KBM-7 (cell line): Measurements from ENCODE around the gene GPR55.

Source experiments
- DNase-seq: peaks from one replicate; pipeline ENCODE4 v3.0.0-alpha.2; 2015
- in situ Hi-C: fragments of 300-500 bp; cut with MboI; formaldehyde crosslinking; loops from 2 replicates; pipeline ENCODE4 v1.14.3; 2020; ENCODE audit warnings: low sequenced_read_pairs, low pct_unique_long_range_greater_than_20kb, mixed read lengths

The GPR55 gene

DNA sequence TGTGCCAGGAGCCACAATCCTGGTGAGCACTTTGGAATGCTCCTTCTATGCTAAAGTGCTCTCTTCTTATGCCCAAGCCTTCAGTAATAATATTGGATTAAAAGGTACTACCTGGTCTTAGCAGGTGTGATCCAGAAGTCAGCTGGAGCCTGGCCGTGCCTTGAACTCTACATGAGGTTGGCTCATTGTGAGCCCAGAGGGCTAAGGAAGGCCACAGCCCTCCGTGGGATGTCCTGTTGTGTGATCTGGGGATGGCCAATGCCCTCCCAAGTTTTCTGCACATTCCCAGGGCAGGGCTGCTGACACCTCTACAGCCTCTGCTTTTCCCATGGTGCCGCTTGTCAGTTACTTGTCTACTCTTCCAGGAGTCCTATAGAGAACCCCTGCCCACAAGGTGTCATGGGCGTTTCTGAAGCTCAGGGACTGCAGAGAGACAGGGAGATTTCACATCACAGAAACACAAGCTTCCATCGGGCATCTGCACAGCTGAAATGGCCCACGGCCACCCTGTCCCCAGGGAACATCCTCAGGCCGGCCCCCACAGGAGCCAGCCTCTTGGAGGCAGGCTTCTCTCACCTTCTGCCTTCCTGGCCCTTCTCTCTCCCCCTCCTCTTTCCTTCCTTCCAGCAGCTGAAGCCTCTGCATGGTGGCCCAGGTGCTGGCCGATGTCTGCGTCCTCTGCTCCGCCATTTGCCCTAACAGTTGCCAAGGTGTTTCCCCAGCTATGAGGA lies 27.3 kb upstream of the GPR55 start:
- in situ Hi-C loops, result no loop called here
- DNase-seq, result no peak

DNA sequence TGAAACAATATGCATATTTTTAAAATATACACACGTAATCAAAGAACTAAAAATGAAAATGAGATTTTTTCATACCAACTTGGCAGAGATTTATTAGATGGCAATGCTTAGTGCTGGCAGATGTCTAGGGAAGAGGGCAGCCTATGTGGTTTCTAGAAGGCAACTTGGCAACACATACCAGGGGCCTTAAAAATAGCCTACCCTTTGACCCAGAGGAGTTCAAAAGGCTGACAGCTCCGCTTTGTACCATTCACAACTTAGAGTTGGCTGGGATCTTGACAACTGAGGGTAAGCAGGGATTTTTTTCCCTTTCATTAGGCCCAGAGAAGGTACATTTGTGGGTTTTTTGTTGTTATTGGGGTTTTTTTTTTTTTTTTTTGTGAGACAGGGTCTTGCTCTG lies 26.4 kb upstream of the GPR55 start:
- in situ Hi-C loops, result no loop called here
- DNase-seq, result no peak

DNA sequence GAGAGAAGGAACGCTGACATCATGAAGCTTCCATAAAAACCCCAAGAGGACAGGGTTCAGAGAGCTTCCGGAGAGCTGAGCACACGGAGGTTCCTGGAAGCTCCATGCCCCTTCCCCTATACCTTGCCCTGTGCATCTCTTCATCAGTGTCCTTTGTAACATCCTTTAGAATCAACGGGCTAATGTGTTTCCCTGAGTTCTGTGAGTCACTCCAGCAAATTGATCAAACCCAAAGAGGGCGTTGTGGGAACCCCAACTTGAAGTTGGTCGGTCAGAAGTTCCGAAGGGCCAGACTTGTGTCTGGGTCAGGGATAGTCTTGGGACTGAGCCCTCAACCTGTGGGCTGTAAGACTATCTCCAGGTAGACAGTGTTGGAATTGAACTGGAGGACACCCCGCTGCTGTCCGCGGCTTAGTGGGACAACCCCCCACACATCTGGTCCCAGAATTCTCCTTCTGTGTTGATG lies 25.9 kb upstream of the GPR55 start:
- no peak for DNase-seq
- in situ Hi-C loops, result no loop called here

DNA sequence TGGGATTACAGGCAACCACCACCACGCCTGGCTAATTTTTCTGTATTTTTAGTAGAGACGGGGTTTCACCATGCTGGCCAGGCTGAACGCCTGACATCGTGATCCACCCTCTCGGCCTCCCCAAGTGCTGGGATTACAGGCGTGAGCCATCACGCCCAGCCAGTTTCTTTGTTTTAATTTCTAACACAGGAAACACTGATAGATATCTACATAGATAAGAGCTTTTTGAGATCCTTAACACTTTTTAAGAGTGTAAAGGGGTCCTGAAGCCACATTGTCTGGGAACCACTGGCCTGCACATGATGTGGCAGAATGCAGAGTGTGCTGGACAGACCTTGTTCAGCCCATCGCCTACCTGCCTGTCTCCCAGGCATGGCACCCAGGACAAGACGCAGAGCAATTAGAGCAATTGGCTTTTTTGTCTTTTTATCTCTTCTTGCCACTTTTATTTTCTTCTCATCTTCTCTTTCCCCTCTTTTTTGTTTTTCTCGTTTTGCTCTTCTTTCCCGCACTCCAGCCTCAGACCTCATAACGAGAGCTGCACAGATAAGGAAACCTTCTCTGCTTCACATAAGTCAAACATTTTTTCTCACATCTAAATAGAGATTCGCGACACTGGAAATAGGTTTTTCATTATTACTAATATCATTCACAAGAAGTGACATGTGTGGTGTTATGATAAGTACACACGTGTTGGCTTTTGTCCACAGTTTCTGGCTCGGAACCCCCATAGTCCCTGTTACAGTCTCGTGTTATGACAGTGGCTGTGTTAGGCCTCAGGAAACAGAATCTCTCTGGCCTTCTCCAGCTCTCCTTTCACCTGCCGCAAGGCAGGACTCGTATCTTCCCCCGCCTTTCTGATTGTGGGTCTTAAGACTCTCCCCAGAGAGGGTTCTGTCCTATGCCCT lies 25.2 kb upstream of the GPR55 start:
- in situ Hi-C loops, result no loop called here
- no peak for DNase-seq

DNA sequence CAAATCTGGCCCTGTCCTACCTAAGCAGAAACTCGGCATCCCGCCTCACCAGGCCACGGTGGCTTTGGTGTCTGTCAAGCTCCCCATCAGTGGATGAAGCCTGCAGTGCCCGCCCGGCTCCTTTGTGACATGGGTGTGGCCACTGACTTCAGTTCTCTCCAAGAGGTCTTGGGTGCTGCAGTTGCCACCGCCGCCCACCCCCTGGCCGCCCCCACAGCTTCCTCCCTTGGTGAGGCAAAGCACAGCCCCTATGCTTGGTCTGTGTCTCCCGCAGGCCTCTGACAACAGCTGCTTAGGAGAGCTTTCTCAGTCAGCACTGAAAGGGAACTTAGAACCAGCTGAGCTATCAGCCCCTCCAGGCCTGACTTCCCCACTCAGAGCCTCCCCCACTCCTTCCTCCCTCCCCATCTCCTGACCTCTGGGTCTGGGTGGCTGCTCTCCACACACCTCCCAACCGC lies 22.9 kb upstream of the GPR55 start:
- in situ Hi-C loops, result no loop called here

DNA sequence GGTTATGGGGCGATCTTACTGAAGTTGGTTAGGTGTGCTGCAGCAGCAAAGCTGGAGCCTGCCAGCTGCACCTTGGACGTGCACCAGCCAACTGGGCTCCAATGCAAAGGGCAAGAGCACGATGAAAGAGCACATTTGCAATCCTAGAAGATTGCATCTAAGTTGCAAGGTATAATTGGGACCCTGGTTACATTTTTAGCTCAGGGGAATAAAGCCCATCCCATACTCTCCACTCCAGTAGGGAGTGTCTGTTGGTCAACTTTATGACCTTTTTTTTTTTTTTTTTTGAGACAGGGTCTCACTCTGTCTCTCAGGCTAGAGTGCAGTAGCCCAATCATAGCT lies 22.2 kb upstream of the GPR55 start:
- in situ Hi-C loops, result no loop called here
- DNase-seq, result no peak

More for the DNA sequence above, 22.9 kb upstream of the GPR55 start:
- DNase-seq, result peak; percentile 30

GRCh38 chr2:230946429-230947234 lies 21.6 kb upstream of the GPR55 start:
- no peak for DNase-seq
- in situ Hi-C loops, result no loop called here

GRCh38 chr2:230944757-230945372 lies 19.8 kb upstream of the GPR55 start:
- in situ Hi-C loops, result no loop called here
- no peak for DNase-seq

DNA sequence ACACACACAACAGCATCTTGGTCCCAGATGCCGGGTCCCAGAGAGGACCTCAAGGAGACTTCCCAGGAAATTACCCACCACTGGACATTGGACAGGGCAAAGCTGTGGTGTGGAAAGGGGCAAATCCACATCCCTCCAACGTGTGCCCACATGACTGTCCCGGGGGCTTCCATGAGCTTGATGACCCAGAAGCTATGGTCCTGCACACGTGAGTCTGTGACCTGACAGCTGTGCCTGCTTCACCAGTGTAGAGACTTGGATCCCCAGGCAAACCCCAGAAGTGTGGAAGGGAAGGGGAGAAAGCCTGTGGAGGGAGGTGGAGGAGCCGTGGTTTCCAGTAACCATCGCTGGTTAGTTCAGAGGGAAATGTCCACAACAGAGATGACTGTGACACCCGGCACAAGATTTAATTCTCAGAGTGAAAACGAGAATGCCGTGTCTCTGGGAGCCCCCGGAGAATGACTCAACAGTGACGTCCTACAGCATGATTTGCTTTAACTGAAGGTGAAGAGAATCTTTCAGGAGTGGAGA lies 19.1 kb upstream of the GPR55 start:
- in situ Hi-C loops, result no loop called here
- no peak for DNase-seq

DNA sequence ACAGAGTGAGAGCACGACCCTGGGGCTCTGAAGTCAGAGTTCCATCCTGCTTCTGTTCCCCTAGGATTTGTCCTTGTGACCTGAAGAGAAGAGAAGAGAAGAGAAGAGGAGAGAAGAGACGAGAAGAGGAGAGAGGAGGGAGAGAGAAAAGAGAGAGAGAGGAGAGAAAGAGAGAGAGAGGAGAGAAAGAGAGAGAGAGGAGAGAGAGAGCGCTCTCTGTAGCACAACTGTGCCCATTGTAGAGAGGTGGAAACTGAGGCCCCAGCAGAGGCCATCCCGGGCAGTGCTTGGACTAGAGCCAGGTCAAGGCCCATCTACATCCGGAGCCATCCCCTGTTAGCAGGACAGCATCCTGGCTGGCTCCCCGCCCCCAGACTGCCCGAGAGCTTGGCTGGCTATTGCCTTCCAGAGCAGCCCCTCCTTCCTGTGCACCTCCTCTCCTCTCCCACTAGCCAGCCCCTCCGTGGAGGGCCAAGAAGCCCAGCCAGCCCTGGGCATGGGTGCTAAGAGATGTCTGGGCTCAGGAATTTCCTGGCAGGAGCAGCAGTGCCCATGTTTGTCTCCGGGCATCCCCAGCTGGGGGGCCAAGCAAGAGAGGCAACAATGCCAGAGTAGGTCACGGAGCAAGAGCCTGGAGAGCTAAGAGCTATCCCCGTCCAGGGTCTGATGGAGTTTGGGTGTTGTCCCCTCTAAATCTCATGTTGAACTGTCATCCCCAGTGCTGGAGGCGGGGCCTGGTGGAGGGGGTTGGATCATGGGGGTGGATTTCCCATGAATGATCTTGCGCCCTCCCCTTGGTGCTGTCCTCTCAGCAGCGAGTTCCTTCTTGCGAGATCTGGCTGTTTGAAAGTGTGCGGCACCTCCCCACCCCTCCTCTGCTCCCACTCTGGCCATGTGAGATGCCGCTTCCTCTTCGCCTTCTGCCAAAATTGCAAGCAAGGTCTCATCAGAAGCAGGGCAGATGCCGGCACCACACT lies 18.2 kb upstream of the GPR55 start:
- peak; percentile 68 for DNase-seq
- in situ Hi-C loops, result no loop called here

DNA sequence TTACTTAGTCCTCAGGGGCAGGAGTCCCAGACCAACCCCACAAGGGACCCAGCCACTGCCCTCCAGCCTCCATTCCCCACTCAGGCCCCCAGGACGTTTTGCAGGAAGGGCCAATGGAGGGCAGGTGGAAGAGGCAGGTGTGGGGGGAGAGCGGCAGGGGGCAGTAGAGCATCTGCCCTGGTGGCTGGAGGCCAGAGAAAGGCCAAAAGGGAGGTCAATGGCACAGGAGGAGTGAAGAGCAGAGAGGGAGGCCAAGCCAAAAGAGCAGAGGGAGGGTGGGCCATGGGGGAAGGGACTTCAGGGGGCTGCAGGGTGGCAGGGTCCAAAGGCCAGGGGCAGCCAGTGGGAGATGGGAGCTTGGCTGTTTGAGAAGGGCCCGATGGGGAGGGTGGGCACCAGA lies 17.3 kb upstream of the GPR55 start:
- in situ Hi-C loops, result no loop called here
- DNase-seq, result no peak

DNA sequence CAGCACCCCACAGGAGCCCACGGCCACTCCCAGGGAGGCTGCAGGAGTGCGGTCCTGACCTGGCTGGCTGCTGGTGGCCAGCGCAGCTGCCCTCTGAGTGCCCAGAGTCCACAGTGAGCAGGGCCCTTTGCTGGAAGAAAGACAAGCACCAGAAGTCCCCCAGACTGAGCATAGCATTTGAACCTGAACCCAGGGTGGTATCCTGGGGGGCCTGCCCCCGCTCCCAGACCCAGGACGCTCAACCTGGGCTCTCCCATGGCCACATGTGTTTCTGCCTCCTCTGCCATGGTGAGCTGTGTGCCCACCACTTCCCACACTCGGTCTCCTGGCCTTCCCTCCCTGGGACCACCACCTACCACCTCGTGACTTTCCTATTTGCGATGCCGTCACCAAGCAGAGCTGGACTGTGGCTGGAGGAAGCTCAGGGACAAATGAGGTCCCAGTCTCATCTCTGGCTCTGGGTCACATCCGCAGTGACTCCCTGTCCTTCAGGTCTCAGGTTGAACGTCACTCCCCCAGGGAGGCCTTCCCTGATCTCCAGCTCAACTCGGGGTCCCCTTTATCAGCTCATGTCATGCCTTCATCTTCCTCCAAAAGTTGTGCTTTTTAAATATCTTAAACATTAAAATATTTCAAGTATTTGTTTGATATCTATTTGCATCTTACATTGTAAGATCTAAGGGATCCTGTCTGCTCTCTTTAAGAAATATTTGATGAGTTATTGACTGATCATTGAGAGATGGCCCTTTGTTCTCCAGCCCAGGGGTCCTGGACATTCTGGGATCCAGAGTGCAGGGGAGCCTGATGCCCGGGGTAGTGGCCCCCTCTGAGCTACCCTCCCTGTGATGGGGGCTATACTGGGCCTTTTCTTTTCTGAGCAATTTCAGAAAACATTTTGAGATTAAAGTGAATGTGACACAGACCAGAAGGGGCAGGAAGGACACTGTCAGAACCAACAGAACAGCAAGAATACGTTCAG lies 16.4 kb upstream of the GPR55 start:
- in situ Hi-C loops, result no loop called here

DNA sequence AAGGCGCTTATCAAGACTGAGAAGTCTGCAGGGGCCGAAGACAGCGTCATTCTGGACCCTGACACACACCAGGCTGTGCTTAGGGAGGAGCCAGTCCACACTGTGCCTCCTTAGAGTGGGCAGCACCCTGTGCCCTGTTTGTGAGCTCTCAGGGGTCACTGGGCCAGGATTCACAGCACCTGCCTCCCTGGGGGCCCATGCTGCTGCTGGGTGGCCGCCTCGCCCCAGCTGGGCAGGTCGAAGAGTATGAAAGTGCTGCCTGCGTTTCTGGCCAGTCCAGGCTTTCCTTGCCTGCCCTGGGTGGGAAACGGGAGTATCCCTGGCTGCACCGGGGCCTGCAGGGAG lies 15.4 kb upstream of the GPR55 start:
- in situ Hi-C loops, result no loop called here
- DNase-seq, result no peak

More for the DNA sequence above, 16.4 kb upstream of the GPR55 start:
- DNase-seq, result no peak

DNA sequence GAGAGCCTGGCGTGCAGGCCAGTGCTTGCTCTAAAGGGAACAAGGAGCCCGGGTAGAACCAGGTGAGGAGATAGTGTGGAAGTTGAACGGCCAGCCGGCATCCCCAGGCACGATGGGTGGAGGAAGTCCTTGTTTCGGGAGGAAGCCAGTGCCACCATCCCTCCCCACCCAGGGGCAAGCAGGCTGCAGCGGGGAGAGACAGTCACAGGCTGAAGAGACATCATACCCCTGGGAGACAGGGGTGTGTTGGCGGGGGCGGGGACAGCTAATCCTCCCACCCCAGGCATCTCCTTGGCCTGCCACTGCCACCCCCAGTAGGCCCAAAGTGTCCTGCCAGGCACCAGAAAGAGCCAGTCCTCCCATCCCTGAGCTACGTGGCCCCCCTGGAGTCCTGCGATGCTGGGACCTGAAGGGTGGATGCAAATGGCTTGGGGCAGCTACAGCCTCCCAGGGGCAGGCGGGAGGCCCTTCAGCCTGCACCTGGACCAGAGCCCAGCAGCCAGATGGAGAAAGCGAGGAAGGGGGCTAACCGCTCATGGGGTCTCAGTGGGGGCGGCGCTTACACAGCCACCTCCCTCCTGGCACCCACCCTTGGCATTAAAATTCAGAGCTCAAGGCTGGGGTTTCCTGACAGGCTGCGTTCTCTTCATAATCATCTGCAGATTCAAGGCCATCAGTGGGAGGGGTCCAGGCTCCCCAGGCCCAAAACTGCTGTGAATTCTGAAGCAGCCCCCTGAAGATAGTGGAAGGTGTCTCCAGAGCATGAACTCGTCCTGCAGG lies 14.8 kb upstream of the GPR55 start:
- in situ Hi-C loops, result no loop called here

GRCh38 chr2:230939066-230939591 lies 14.1 kb upstream of the GPR55 start:
- no peak for DNase-seq
- in situ Hi-C loops, result no loop called here

More for the DNA sequence above, 14.8 kb upstream of the GPR55 start:
- DNase-seq, result no peak

GRCh38 chr2:230938516-230939065 lies 13.5 kb upstream of the GPR55 start:
- in situ Hi-C loops, result no loop called here
- no peak for DNase-seq
